ENCODE measurements around the gene PAH.

The PAH gene

GRCh38 chr12:102814691-102815367 lies 102.2 kb downstream of the PAH start:
- no peak for DNase-seq

DNA sequence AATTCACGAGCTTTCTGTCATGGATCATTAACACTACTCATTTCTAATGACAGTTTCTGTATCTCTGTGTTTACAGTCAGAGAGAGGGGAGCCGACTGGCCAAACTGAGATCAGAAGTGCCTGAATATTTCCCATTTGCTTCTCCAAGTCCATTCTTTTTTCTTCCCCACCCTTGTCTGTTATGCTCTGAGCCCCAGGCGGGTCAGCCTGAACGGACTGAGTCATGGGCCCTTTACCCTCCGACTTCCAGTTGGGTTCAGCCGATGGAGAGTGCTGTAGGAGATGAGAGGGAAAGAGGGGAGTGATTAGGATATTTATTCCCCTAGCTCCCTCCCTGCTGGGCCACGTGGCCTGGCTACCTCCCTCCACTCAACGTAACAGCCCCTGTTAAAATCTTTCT lies 104.7 kb downstream of the PAH start:
- DNase-seq, result no peak

GRCh38 chr12:102811110-102811737 lies 105.8 kb downstream of the PAH start:
- DNase-seq, result no peak

- no peak for DNase-seq
These were observed 108.6 kb downstream of the PAH start for GRCh38 chr12:102808412-102808811.

- no peak for DNase-seq
These were observed 110.5 kb downstream of the PAH start for GRCh38 chr12:102806592-102806991.

DNA sequence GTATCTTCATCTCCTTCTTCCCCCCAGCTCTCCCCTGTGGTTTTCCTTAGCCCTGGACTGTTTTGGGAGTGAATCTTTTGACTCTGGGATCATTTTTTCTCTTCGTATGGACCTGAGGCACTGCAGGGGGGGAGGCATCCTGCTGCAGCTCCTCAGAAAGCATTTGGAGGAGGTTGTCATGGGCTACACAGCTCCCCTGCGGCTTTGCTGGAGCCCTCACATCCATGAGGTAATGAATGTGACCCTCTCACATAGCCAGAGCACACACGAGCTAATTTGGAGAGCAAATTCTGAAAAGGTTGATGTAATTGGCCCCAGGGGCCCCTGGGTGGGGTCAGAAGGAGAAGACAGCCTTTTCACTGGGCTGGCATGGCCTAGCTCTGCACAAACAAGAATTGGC lies 110.9 kb downstream of the PAH start:
- no peak for DNase-seq

DNA sequence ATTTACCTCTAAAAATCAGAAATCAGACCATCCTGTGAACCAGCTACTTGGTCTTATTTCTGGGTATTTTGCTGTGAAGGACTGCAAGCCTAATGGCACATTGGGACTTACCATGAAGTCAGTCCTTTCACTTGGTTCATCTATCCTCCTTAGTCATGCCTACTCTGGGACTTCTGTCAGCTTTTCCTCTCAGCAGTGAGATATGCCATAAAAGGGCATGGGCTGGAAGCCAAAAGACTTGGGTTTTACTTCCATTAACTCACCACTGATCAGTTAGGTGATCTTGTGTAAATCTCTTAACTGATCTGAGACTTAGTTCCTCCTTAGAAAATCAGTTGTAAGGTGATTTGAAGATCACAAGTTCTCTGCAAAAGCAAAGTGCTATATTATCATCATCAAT lies 116.5 kb downstream of the PAH start:
- no peak for DNase-seq

DNA sequence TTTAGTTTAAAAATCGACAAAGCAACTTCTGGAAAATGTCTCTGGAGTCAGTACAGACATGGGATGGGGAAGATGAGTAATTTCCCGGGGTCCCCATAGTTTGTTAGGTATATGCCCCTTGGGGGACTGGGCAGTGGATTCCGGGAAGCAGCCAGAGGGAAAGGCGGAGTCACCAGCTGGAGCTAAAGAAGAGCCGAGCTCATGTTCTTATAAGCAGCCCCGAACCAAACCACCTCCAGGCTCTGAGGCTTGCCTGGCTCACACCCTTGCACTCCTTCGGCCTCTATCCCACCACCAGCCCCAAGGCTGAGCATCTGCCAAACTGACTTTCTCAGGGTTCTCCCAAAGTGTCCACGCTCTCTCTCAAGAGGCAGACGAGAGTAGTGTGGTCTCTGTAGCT lies 117.8 kb downstream of the PAH start:
- DNase-seq, result no peak

DNA sequence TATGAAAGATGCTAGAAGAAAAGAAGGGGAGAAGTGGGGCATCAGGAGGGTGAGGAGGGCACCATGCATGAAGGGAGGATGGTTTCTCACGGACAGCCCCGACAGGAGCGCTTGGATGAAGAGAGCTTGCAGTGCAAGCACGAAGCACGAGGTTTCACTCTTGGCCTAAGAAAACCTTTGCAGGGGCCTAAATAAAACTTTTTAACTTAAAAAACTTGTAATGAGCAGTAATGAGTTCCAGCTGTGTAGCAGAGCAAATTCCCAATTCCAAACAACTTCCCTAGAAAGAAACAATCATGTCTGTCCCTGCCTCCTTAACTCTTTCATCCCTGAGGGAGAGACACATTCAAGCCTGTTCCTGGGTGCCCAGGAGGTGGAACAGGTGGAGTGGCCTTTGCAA lies 119.5 kb downstream of the PAH start:
- DNase-seq, result no peak

DNA sequence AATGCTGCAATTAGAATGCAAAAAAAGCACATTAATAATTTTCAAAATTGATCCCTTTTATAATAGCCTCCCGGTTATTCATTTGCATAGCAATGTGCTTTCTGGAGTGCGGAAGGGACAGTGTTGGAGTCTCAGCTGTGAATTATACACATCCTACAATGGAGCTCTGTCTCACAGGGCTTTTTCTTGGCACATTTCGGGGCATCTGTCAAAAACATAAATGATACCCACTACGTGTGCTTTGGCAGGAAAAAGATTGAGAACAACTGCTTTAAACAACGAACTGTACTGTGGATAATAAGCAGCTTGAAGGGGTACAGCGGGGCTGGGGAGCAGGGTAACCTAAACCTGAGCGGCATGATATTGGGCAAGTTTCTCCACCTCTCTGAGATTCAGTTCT lies 123.1 kb downstream of the PAH start:
- no peak for DNase-seq
